Measurements from ENCODE around the gene WNT3. TPM values are rescaled to one million over a fixed set of nuclear protein-coding genes. Genes with fewer than 3 reads are reported as not detected.

WNT3 gene
- polyA plus RNA-seq, 2 of the 4 experiments (the other 2 are of a cell fraction): 8.3 to 10.8 TPM

DNA sequence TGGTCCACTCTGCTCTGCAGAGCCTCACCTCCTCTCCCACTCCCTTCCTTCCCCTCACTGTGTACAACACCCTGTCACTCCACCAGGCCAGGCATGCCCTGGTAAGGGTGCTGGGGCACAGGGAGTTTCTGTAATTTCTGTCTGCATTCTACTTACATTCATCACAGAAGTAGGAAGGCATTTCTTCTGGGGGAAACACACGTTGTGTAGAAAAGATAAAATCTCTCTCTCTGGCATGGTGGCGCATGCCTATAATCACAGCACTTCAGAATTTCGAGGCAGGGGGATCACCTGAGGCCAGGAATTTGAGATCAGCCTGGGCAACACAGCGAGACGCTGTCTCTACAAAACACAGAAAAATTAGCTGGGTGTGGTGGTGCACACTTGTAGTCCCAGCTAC is 27.0 kb downstream of the WNT3 start:
- H3K4me1 ChIP-seq: peaks cover 14% of the 10 kb centered on the region
- H3K27ac ChIP-seq: no peak overlapping the region
- ChIA-PET CTCF (interaction anchor here (0.7 to 0.8 kb wide), 2 partner anchors 45 to 537 kb away, joined by 3 read pairs; no protein-coding TSS in a partner anchor), POLR2A (no interaction called here)
- H3K9me3 ChIP-seq: no peaks in the 10 kb centered on the region
- no peak overlapping the region for H3K4me2 ChIP-seq
- no peak overlapping the region for H3K4me3 ChIP-seq
- 63% methylated on average over 5 of the region's 5 CpGs for WGBS (ENCODE audit: missing lambda C conversion rate)
- FAIRE-seq (no peak), ATAC-seq (no peak), DNase-seq (ENCODE audit: low read depth in 1 of 2, low spot score in 1 of 2) (no peak)
- TF ChIP-seq RAD21 (conservative IDR thresholded peaks at IDR 0.05 in 1 of 2, IDR thresholded peaks at IDR 0.05 in 1 of 2) (no peak), NPAS2 (CRISPR knock-in tag; IDR thresholded peaks at IDR 0.05; ENCODE audit: borderline replicate concordance) (no peak), EHMT2 (IDR thresholded peaks at IDR 0.05; ENCODE audit: low read depth) (no peak), ZSCAN20 (CRISPR knock-in tag; IDR thresholded peaks at IDR 0.05) (no peak), MYC (IDR thresholded peaks at IDR 0.05; ENCODE audit: borderline replicate concordance, low read length) (no peak), GATA3 (IDR thresholded peaks at IDR 0.05; ENCODE audit: borderline replicate concordance) (no peak), FOSL2 (IDR thresholded peaks at IDR 0.05) (no peak), FOSL2 (CRISPR knock-in tag; IDR thresholded peaks at IDR 0.05) (no peak), JUN (IDR thresholded peaks at IDR 0.05) (no peak), NFE2L2 (conservative IDR thresholded peaks at IDR 0.05; ENCODE audit: low read length) (no peak), FOSB (CRISPR knock-in tag; IDR thresholded peaks at IDR 0.05) (no peak), CHD4 (IDR thresholded peaks at IDR 0.05; ENCODE audit: borderline replicate concordance) (no peak), EHF (CRISPR knock-in tag; IDR thresholded peaks at IDR 0.05) (no peak), KDM5A (IDR thresholded peaks at IDR 0.05) (no peak), CBX2 (IDR thresholded peaks at IDR 0.05; ENCODE audit: borderline replicate concordance, low read depth) (no peak), TP53 (CRISPR knock-in tag; IDR thresholded peaks at IDR 0.05) (no peak), RARB (CRISPR knock-in tag; IDR thresholded peaks at IDR 0.05) (no peak), FOXS1 (CRISPR knock-in tag; IDR thresholded peaks at IDR 0.05) (no peak), KDM1A (IDR thresholded peaks at IDR 0.05; ENCODE audit: low read depth) (no peak)
- TF ChIP-seq, protein P1, sequence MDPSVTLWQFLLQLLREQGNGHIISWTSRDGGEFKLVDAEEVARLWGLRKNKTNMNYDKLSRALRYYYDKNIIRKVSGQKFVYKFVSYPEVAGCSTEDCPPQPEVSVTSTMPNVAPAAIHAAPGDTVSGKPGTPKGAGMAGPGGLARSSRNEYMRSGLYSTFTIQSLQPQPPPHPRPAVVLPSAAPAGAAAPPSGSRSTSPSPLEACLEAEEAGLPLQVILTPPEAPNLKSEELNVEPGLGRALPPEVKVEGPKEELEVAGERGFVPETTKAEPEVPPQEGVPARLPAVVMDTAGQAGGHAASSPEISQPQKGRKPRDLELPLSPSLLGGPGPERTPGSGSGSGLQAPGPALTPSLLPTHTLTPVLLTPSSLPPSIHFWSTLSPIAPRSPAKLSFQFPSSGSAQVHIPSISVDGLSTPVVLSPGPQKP (IDR thresholded peaks at IDR 0.05; ENCODE audit: low read depth, low read length): no peak

DNA sequence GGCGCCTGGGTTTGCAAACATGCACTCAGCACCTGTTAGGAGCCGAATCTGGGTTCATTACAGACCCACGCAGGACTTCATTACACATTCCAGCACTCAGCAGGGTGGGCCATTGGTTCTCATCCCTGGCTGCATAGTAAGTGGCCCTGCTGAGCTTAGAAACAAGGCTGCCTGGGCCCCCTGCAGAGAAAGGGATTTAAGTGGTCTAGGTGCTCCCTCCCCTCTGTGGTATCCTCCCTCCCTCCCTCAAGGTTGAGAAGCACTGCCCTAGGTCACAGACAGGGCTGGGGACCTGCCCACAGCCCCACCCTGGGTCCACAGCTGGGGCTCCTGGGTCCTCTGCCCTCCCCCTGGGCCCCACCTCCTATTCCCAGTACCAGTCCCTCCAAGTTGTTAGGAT is 28.3 kb downstream of the WNT3 start:
- Histone ChIP-seq H3K4me3 (no peak overlapping the region), H3K4me2 (no peak overlapping the region), H3K9me3 (no peaks in the 10 kb centered on the region), H3K27ac (no peak overlapping the region), H3K4me1 (peaks cover 3% of the 10 kb centered on the region)
- CTCF ChIA-PET: interaction anchor here (0.7 to 5.5 kb wide), 7 partner anchors 7 to 58 kb away, joined by 3 to 33 read pairs (median 4); no protein-coding TSS in a partner anchor
- ATAC-seq (no peak), FAIRE-seq (no peak), DNase-seq (ENCODE audit: low read depth in 1 of 2, low spot score in 1 of 2) (no peak)
- 64% methylated on average over 3 of the region's 3 CpGs for WGBS (ENCODE audit: missing lambda C conversion rate)
- TF ChIP-seq FOSL2 (IDR thresholded peaks at IDR 0.05): no peak
- TF ChIP-seq FOSL2 (CRISPR knock-in tag; IDR thresholded peaks at IDR 0.05): no peak
- TF ChIP-seq HEYL (CRISPR knock-in tag; IDR thresholded peaks at IDR 0.05): no peak
- no peak for TF ChIP-seq HOXA7 (CRISPR knock-in tag; IDR thresholded peaks at IDR 0.05)
- TF ChIP-seq, protein P2, sequence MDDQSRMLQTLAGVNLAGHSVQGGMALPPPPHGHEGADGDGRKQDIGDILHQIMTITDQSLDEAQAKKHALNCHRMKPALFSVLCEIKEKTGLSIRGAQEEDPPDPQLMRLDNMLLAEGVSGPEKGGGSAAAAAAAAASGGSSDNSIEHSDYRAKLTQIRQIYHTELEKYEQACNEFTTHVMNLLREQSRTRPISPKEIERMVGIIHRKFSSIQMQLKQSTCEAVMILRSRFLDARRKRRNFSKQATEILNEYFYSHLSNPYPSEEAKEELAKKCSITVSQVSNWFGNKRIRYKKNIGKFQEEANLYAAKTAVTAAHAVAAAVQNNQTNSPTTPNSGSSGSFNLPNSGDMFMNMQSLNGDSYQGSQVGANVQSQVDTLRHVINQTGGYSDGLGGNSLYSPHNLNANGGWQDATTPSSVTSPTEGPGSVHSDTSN (IDR thresholded peaks at IDR 0.05): no peak
- TF ChIP-seq SMC3 (IDR thresholded peaks at IDR 0.05): no peak
- no peak for TF ChIP-seq ZC3H11A (IDR thresholded peaks at IDR 0.05)
- no peak for TF ChIP-seq KDM5A (IDR thresholded peaks at IDR 0.05)
- TF ChIP-seq, protein P3, sequence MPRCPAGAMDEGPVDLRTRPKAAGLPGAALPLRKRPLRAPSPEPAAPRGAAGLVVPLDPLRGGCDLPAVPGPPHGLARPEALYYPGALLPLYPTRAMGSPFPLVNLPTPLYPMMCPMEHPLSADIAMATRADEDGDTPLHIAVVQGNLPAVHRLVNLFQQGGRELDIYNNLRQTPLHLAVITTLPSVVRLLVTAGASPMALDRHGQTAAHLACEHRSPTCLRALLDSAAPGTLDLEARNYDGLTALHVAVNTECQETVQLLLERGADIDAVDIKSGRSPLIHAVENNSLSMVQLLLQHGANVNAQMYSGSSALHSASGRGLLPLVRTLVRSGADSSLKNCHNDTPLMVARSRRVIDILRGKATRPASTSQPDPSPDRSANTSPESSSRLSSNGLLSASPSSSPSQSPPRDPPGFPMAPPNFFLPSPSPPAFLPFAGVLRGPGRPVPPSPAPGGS (IDR thresholded peaks at IDR 0.05): no peak
- no peak for TF ChIP-seq NFE2L2 (conservative IDR thresholded peaks at IDR 0.05; ENCODE audit: low read length)
- POLR2A ChIA-PET: interaction anchor here (0.6 kb wide), 2 partner anchors 324 to 761 kb away, joined by 3 to 5 read pairs; no protein-coding TSS in a partner anchor

All from A549 (cell line).